ENCODE results near the gene SMYD3.

The SMYD3 gene

GRCh38 chr1:245779797-245780755, 727.0 kb downstream of the SMYD3 start:
- Histone ChIP-seq H3K9me3 (ENCODE audit: control insufficient read depth, insufficient read depth, low read length) (0 out of 2 replicates have a peak, but pooled peaks cover 2% of the 10 kb centered on the region), H3K4me3 (ENCODE audit: low read length) (no peak overlapping the region), H3K4me2 (ENCODE audit: low read length) (no peak overlapping the region), H3F3A (ENCODE audit: control insufficient read depth, insufficient read depth) (no peaks in the 10 kb centered on the region), H3K27me3 (ENCODE audit: control insufficient read depth, low read length) (no peaks in the 10 kb centered on the region), H3K79me2 (ENCODE audit: control insufficient read depth, low read length) (no peaks in the 10 kb centered on the region), H4K20me1 (ENCODE audit: control insufficient read depth, insufficient read depth, low read depth, low read length) (no peaks in the 10 kb centered on the region), H3K36me3 (ENCODE audit: control insufficient read depth, low read length) (no peaks in the 10 kb centered on the region), H3K9me2 (replicated peaks; ENCODE audit: control insufficient read depth, low read length) (no peaks in the 10 kb centered on the region; the same call in 1 of the 2 replicates), H3K4me1 (ENCODE audit: control insufficient read depth, low read length) (peaks cover 5% of the 10 kb centered on the region), H3K27ac (ENCODE audit: low read depth, low read length) (no peak overlapping the region)
- no peak for TF ChIP-seq EZH2phosphoT487 (IDR thresholded peaks at IDR 0.05; ENCODE audit: borderline replicate concordance, low read length)
- TF ChIP-seq, protein P1, sequence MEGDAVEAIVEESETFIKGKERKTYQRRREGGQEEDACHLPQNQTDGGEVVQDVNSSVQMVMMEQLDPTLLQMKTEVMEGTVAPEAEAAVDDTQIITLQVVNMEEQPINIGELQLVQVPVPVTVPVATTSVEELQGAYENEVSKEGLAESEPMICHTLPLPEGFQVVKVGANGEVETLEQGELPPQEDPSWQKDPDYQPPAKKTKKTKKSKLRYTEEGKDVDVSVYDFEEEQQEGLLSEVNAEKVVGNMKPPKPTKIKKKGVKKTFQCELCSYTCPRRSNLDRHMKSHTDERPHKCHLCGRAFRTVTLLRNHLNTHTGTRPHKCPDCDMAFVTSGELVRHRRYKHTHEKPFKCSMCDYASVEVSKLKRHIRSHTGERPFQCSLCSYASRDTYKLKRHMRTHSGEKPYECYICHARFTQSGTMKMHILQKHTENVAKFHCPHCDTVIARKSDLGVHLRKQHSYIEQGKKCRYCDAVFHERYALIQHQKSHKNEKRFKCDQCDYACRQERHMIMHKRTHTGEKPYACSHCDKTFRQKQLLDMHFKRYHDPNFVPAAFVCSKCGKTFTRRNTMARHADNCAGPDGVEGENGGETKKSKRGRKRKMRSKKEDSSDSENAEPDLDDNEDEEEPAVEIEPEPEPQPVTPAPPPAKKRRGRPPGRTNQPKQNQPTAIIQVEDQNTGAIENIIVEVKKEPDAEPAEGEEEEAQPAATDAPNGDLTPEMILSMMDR (IDR thresholded peaks at IDR 0.05; ENCODE audit: low read depth, low read length, poor library complexity, severe bottlenecking) = peak; percentile 12

GRCh38 chr1:245777752-245778151, 729.3 kb downstream of the SMYD3 start:
- Histone ChIP-seq H3K4me3 (ENCODE audit: low read length) (no peak overlapping the region), H3K27me3 (ENCODE audit: control insufficient read depth, low read length) (no peaks in the 10 kb centered on the region), H3F3A (ENCODE audit: control insufficient read depth, insufficient read depth) (no peaks in the 10 kb centered on the region), H3K27ac (ENCODE audit: low read depth, low read length) (no peak overlapping the region), H3K9me3 (ENCODE audit: control insufficient read depth, insufficient read depth, low read length) (0 out of 2 replicates have a peak, but pooled peaks cover 2% of the 10 kb centered on the region), H3K4me2 (ENCODE audit: low read length) (no peak overlapping the region), H4K20me1 (ENCODE audit: control insufficient read depth, insufficient read depth, low read depth, low read length) (no peaks in the 10 kb centered on the region), H3K79me2 (ENCODE audit: control insufficient read depth, low read length) (no peaks in the 10 kb centered on the region), H3K4me1 (ENCODE audit: control insufficient read depth, low read length) (peaks cover 5% of the 10 kb centered on the region), H3K9me2 (replicated peaks; ENCODE audit: control insufficient read depth, low read length) (no peaks in the 10 kb centered on the region; the same call in 1 of the 2 replicates), H3K36me3 (ENCODE audit: control insufficient read depth, low read length) (no peaks in the 10 kb centered on the region)
- TF ChIP-seq, protein P1 (IDR thresholded peaks at IDR 0.05; ENCODE audit: low read depth, low read length, poor library complexity, severe bottlenecking) = no peak
- no peak for TF ChIP-seq EZH2phosphoT487 (IDR thresholded peaks at IDR 0.05; ENCODE audit: borderline replicate concordance, low read length)

DNA sequence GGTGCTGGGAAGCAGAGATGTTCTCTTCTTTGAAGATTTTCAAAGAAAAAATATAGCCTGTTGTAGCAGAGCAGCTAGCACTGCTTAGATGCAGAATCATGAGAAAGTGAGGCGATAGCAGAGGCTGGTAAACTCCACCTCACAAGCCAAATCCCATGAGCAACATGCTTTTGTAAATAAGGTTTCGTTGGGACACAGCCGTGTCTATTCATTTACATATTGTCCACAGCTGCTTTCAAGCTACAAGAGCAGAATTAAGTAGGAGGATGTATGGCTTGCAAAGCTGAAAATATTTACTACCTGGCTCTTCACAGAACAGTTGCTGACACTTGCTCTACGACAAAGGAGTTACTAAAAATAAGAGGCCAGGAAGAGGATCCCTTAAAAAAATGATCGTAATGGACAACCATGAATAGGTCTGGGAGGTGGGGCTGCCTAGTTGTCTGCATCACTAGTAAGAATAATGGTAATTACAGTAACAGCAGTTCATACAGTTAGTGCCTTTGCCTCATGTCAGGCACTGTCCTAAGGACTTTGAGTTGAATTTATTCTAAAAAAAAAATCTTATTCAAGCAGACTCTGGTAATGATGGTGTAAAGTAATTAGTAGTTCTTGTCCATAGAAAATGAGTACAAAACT, 730.3 kb downstream of the SMYD3 start:
- Histone ChIP-seq H3K79me2 (ENCODE audit: control insufficient read depth, low read length) (no peaks in the 10 kb centered on the region), H3K4me3 (ENCODE audit: low read length) (no peak overlapping the region), H3K4me2 (ENCODE audit: low read length) (no peak overlapping the region), H3K4me1 (ENCODE audit: control insufficient read depth, low read length) (peaks cover 5% of the 10 kb centered on the region), H3K27ac (ENCODE audit: low read depth, low read length) (no peak overlapping the region), H3K27me3 (ENCODE audit: control insufficient read depth, low read length) (no peaks in the 10 kb centered on the region), H3F3A (ENCODE audit: control insufficient read depth, insufficient read depth) (no peaks in the 10 kb centered on the region), H4K20me1 (ENCODE audit: control insufficient read depth, insufficient read depth, low read depth, low read length) (no peaks in the 10 kb centered on the region), H3K36me3 (ENCODE audit: control insufficient read depth, low read length) (no peaks in the 10 kb centered on the region), H3K9me3 (ENCODE audit: control insufficient read depth, insufficient read depth, low read length) (0 out of 2 replicates have a peak, but pooled peaks cover 2% of the 10 kb centered on the region), H3K9me2 (replicated peaks; ENCODE audit: control insufficient read depth, low read length) (no peaks in the 10 kb centered on the region; the same call in 1 of the 2 replicates)
- TF ChIP-seq, protein P1 (IDR thresholded peaks at IDR 0.05; ENCODE audit: low read depth, low read length, poor library complexity, severe bottlenecking) = no peak
- no peak for TF ChIP-seq EZH2phosphoT487 (IDR thresholded peaks at IDR 0.05; ENCODE audit: borderline replicate concordance, low read length)

Measured in DOHH2 (cell line).